ENCODE data around the gene SORBS2.

SORBS2 gene

GRCh38 chr4:185669288-185669687 is 142.7 kb downstream of the SORBS2 start:
- TF ChIP-seq ZNF565 (CRISPR knock-in tag; conservative IDR thresholded peaks at IDR 0.05; ENCODE audit: low read depth): no peak
- no peak for TF ChIP-seq ARNTL (CRISPR knock-in tag; IDR thresholded peaks at IDR 0.05; ENCODE audit: borderline replicate concordance, low read depth)
- TF ChIP-seq SNAI2 (CRISPR knock-in tag; IDR thresholded peaks at IDR 0.05): no peak
- no peak for TF ChIP-seq RARB (CRISPR knock-in tag; IDR thresholded peaks at IDR 0.05)
- TF ChIP-seq, protein P1, sequence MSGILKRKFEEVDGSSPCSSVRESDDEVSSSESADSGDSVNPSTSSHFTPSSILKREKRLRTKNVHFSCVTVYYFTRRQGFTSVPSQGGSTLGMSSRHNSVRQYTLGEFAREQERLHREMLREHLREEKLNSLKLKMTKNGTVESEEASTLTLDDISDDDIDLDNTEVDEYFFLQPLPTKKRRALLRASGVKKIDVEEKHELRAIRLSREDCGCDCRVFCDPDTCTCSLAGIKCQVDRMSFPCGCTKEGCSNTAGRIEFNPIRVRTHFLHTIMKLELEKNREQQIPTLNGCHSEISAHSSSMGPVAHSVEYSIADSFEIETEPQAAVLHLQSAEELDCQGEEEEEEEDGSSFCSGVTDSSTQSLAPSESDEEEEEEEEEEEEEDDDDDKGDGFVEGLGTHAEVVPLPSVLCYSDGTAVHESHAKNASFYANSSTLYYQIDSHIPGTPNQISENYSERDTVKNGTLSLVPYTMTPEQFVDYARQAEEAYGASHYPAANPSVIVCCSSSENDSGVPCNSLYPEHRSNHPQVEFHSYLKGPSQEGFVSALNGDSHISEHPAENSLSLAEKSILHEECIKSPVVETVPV (CRISPR knock-in tag; IDR thresholded peaks at IDR 0.05): no peak
- TF ChIP-seq ISL1 (CRISPR knock-in tag; IDR thresholded peaks at IDR 0.05): no peak
- TF ChIP-seq CSDC2 (CRISPR knock-in tag; IDR thresholded peaks at IDR 0.05): no peak
- no peak for TF ChIP-seq CREB5 (CRISPR knock-in tag; IDR thresholded peaks at IDR 0.05; ENCODE audit: low read depth)
- TF ChIP-seq ZFP30 (CRISPR knock-in tag; IDR thresholded peaks at IDR 0.05): no peak
- TF ChIP-seq ZNF70 (CRISPR knock-in tag; IDR thresholded peaks at IDR 0.05): no peak
- TF ChIP-seq, protein P2, sequence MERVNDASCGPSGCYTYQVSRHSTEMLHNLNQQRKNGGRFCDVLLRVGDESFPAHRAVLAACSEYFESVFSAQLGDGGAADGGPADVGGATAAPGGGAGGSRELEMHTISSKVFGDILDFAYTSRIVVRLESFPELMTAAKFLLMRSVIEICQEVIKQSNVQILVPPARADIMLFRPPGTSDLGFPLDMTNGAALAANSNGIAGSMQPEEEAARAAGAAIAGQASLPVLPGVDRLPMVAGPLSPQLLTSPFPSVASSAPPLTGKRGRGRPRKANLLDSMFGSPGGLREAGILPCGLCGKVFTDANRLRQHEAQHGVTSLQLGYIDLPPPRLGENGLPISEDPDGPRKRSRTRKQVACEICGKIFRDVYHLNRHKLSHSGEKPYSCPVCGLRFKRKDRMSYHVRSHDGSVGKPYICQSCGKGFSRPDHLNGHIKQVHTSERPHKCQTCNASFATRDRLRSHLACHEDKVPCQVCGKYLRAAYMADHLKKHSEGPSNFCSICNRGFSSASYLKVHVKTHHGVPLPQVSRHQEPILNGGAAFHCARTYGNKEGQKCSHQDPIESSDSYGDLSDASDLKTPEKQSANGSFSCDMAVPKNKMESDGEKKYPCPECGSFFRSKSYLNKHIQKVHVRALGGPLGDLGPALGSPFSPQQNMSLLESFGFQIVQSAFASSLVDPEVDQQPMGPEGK (CRISPR knock-in tag; IDR thresholded peaks at IDR 0.05; ENCODE audit: borderline replicate concordance): no peak
- TF ChIP-seq ESRRG (CRISPR knock-in tag; IDR thresholded peaks at IDR 0.05): no peak
- no peak for TF ChIP-seq ZFP3 (CRISPR knock-in tag; IDR thresholded peaks at IDR 0.05)
- TF ChIP-seq TSHZ2 (CRISPR knock-in tag; IDR thresholded peaks at IDR 0.05): no peak
- TF ChIP-seq POU6F1 (CRISPR knock-in tag; IDR thresholded peaks at IDR 0.05; ENCODE audit: borderline replicate concordance, low read depth): no peak
- TF ChIP-seq ZC3H10 (CRISPR knock-in tag; IDR thresholded peaks at IDR 0.05): no peak
- TF ChIP-seq TCF4 (CRISPR knock-in tag; IDR thresholded peaks at IDR 0.05; ENCODE audit: borderline replicate concordance): no peak
- no peak for ATAC-seq

GRCh38 chr4:185666156-185666555 is 145.8 kb downstream of the SORBS2 start:
- ATAC-seq: no peak
- TF ChIP-seq, protein P2 (CRISPR knock-in tag; IDR thresholded peaks at IDR 0.05; ENCODE audit: borderline replicate concordance): no peak
- TF ChIP-seq PPARA (CRISPR knock-in tag; IDR thresholded peaks at IDR 0.05; ENCODE audit: borderline replicate concordance) (no peak), GLIS3 (CRISPR knock-in tag; IDR thresholded peaks at IDR 0.05) (no peak), SNAI2 (CRISPR knock-in tag; IDR thresholded peaks at IDR 0.05) (no peak), RARB (CRISPR knock-in tag; IDR thresholded peaks at IDR 0.05) (no peak), ZC3H10 (CRISPR knock-in tag; IDR thresholded peaks at IDR 0.05) (no peak), OSR1 (CRISPR knock-in tag; IDR thresholded peaks at IDR 0.05) (no peak), ZFP3 (CRISPR knock-in tag; IDR thresholded peaks at IDR 0.05) (no peak), CSDC2 (CRISPR knock-in tag; IDR thresholded peaks at IDR 0.05) (no peak), POU6F1 (CRISPR knock-in tag; IDR thresholded peaks at IDR 0.05; ENCODE audit: borderline replicate concordance, low read depth) (no peak)

Measured in SK-N-SH treated with all-trans-retinoic acid at 6 μM for 48 hours (cell line).